HG02884 (cell line): Measurements from ENCODE around the gene TRMT112.
"Not testable (repeated sequence)": the region's sequence is repeated elsewhere in the genome, so short reads cannot be mapped to it uniquely, and the experiment has no call there.

Experiments used
- ATAC-seq: cut with Tn5 transposase; IDR thresholded peaks from one replicate; pipeline ENCODE4 v1.9.1; 2021; ENCODE audit warnings: mild to moderate bottlenecking, moderate library complexity; ENCODE audit not compliant: unreplicated experiment

The TRMT112 gene

DNA sequence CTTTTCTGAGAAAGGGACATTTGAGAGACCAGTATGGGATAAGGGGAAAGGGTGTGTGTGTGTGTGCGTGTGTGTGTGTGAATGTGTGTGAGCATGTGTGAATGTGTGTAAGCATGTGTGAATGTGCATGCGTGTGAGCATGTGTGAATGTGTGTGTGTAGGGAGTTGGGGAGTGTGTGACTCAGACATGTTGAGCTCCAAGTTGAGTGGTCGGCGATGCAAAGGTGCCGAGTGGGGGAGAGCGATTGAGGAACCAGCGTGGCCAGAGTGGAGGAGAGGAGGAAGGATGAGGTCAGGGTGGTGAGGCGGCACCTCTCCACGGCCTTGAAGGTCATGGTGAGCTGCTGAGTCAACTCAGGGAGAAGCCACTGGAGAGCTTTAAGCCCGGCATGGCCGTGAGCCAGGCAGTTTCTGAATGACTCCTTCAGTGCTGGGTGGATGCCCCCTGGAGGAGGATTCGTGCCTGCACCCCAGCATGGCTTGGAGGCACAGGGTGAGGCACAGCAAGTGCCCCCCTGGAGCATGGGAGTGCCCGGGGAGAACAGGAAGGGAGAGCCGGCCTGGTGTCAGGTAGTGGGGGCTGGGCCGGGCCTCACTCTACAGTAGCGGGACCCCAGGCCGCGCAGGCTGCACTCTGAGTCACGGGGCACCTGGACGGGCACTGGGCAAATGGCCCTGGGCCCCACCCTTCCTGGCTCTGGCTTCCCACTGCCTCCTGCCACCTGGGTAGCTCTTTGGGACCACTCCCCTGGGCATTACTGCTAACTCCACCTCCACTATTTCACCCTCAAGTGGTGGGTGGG, 14.4 kb upstream of the TRMT112 start:
- no peak for ATAC-seq

DNA sequence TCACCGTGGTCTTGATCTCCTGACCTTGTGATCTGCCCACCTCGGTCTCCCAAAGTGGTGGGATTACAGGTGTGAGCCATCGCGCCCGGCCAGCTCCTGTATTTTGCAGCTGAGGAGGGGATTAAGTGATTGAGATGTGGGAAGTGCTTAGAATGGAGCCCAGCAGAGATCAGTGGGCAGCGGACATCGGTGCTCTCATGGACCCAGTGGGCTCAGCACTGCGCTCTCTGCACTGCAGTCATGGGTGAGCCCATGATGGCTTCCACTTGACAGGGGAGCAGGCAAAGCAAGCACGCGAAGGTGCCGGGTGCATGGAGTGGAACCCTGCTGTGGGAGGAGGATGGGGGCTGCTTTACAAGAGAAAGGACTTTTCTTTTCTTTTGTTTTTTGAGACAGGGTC, 13.5 kb upstream of the TRMT112 start:
- no peak for ATAC-seq

DNA sequence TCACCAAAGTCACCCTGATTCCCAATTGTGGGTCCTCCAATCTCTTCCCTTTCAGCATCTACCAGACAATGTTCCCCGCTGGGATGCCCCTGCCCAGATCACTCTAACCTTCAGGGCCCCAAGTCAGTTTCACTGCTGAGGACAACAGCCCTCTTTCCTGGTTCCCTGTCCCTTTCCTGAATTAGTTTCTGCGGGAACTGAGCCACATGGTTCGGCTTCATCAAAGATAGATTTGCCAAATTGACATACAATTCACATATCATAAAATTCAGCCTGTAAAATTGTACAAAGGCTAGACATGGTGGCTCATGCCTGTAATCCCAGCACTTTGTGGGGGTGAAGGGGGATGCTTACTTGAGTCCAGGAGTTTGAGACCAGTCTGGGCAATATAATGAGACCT, 10.6 kb upstream of the TRMT112 start:
- ATAC-seq: no peak

DNA sequence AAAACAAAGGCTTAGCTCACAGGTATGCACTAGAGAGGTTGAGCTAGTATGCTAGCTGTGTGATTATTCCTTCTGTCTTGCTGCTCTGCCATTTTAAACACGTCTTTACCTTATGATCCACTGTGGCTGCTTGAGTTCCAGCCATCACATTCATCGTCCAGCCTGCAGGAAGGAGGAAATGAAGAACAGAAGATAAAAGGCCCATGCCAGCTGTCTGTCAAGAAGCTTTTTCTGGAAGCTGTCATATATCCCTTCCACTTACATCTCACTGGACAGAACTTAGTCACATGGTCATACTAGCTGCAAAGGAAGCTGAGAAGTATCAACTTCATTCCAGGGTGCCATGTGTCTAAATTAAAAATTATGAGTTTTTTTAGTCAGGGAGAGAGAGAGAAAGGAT, 10.0 kb upstream of the TRMT112 start:
- no peak for ATAC-seq

DNA sequence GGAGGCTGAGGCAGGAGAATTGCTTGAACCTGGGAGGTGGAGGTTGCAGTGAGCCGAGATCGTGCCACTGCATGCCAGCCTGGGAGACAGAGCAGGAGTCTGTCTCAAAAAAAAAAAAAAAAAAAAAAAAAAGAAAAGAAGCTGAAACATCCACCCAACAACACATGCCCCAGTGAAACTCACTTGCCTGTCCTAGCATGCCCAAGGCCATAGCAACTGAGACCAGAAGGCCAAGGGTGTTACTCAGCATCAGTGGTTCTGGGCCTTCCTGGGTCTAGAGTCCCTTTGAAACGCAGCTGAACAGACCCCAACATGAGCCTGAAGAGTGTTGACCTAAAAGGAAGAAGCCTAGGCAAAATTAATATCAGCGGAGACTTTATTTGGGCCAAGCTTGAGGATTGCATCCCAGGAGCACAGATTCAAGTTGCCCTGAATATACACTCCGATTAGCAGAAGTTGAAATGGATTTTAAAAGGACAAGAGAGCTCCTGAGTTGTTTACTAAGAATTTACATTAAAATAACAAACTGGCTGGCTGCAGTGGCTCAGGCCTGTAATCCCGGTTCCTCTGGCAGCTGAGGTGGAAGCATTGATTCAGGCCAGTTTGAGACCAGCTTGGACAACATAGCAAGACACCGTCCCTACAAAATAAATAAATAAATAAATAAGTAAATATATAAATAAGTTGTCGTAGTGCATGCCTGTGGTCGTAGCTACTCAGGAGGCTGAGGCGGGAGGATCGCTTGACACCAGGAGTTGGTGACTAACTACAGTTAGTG, 7.5 kb upstream of the TRMT112 start:
- ATAC-seq: no peak

DNA sequence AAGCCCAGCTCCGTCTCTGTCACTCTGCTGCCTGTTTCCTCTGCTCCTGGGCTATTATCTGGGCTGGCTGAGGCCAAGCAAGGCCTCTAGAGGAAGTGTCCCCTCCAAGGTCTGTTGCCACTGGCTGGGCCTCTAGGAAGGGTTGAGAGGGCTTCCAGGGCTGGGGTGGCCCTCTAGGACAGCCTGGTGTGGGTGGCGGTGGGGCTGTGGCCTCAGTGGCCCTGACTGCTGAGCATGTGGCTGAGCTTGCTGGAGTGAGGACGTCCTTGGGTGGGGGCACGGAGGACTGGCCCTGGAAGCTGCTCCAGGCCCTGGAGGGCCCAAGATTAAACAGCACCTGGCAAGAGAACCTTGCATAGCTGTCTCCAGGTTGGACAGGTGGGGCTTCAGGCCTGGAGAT, 6.6 kb upstream of the TRMT112 start:
- ATAC-seq: not testable (repeated sequence)

DNA sequence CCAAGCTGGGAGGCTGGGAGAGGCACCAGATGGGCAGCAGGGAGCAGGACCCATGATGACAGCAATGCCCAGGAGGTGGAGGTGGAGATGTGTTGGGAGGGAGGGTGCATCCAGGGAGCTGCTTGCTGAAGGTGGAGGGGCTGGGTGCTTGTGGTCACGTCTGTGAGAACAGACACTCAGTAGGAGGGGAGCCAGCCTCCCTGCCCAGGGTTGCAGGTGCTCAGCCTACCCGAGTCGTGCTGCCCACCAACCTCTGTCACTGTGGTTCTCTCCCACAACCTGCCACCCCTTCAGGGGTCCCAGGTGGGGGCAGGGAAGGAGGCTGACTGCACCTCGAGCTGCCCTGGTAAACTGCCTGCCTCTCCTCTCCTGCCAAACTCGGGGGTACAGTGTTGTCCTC, 6.0 kb upstream of the TRMT112 start:
- ATAC-seq: no peak

DNA sequence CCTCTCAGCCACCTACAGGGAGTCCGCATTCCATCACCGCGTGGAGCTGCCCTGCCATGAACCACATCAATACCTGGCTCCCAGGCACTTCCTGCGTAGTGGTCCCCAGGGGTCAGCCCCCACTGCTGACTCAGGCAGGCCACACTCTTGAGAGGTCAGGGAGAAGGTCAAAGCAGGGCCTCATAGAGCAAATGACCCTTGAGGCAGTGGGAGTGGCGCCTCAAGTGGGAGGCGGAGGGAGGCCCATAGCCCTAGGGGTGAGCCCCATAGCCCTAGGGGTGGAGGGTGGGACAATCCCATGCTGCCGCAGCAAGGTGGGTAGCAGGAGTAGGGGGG, 5.5 kb upstream of the TRMT112 start:
- ATAC-seq: no peak

DNA sequence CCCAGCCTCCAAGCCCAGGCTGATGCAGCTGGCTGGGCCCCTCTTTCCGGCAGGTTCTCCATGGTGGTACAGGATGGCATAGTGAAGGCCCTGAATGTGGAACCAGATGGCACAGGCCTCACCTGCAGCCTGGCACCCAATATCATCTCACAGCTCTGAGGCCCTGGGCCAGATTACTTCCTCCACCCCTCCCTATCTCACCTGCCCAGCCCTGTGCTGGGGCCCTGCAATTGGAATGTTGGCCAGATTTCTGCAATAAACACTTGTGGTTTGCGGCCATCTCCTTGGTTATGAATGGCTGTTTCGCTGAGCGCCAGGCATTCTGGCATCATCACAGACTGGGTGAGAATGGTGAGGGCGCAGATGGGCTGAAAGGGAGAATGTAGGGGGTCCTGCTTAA, 4.2 kb upstream of the TRMT112 start:
- no peak for ATAC-seq

DNA sequence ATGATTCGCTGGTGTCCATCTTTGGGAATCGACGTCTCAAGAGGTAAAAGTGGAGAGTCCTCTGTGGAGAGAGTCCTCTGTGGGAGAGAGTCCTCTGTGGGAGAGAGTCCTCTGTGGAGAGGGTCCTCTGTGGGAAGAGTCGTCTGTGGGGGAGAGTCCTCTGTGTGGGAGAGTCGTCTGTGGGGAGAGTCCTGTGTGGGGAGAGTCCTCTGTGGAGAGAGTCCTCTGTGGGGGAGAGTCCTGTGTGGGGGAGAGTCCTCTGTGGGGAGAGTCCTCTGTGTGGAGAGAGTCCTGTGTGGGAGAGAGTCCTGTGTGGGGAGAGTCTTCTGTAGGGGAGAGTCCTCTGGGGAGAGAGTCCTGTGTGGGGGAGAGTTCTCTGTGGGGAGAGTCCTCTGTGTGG, 3.7 kb upstream of the TRMT112 start:
- no peak for ATAC-seq

DNA sequence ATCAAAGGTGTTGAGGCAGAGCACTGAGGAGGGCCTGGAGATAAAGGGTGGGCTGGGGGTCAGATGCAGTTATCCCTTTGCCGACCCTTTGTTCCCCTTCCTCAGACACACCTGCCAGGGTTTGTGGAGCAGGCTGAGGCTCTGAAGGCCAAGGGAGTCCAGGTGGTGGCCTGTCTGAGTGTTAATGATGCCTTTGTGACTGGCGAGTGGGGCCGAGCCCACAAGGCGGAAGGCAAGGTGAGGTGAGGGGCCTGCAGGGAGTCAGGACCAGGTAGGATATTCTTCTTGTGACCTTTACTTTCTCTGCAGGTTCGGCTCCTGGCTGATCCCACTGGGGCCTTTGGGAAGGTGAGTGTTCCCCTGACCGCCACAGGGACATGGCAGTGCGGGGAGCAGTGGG, 3.2 kb upstream of the TRMT112 start:
- no peak for ATAC-seq

DNA sequence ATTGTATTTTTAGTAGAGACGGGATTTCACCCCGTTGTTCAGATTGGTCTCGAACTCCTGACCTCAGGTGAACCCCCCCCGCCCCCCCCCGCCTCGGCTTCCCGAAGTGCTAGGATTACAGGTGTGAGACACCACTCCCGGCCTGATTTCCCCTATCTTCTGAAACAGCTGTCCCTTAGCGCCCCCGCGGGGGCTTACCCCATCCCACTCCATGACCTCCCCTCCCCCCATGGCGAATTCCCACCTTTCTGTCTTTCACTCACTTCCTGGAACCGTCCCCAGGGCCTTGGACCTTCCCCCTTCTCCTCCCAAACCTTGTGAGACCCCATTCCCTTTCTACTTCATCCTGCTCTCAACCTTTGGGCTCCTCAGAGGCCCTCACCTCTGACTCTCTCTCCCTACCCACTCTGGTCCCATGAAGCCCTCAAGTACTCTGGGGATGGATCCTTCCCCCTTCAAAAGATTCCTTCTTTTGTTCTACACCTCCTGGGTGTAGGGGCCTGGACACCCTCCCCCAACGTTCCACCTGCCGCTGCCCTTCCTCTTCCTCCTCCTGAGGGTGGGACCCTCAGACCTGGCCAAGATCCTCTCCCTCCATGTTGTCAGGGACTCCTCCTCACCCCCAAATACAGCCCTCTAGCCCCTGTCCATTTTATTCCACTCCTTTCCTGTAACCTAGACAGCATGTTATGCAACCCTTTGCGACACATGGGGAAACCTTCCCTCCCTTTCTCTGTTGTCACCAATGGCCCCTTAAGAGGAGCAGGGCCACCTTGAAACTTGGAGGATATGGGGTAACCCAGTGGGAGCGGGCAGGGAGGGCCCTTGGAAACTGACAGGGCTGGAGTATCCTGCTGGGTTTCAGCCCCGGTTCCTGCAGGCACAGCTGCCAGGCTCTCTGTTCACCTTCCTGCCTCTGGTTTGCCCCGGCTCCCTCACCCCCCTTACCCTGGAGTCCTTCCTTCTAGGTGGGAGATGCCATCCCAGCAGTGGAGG, 1.7 kb upstream of the TRMT112 start:
- ATAC-seq: no peak

DNA sequence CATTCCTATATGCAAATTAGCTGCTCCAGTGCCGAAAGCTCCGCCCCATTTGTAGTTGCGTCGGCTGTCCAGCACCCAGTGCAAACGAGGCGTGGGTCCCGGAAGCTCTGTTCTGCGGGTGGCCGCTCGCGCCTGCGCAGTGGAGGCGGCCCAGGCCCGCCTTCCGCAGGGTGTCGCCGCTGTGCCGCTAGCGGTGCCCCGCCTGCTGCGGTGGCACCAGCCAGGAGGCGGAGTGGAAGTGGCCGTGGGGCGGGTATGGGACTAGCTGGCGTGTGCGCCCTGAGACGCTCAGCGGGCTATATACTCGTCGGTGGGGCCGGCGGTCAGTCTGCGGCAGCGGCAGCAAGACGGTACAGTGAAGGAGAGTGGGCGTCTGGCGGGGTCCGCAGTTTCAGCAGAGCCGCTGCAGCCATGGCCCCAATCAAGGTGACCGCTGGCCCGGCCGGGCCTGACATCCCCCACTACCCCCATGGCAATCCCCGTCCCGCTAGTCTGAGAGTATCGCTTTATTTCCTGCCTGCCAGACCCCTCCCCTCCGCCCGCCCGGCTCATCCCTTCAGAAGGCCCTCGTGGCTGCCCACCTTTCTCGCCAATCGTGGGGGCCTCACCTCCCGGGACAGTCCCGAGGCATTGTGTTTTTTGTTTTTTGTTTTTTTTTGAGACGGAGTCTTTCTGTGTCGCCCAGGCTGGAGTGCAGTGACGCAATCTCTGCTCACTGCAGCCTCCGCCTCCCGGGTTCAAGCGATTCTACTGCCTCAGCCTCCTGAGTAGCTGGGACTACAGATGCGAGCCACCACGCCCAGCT, 804 bp upstream of the TRMT112 start, which contains the start of gene PRDX5:
Gene PRDX5 (plus strand): TSS at position 161 of the 805 bp plus-strand sequence. CDS start 95 bp downstream, at position 256.
- peak; percentile 72 for ATAC-seq

DNA sequence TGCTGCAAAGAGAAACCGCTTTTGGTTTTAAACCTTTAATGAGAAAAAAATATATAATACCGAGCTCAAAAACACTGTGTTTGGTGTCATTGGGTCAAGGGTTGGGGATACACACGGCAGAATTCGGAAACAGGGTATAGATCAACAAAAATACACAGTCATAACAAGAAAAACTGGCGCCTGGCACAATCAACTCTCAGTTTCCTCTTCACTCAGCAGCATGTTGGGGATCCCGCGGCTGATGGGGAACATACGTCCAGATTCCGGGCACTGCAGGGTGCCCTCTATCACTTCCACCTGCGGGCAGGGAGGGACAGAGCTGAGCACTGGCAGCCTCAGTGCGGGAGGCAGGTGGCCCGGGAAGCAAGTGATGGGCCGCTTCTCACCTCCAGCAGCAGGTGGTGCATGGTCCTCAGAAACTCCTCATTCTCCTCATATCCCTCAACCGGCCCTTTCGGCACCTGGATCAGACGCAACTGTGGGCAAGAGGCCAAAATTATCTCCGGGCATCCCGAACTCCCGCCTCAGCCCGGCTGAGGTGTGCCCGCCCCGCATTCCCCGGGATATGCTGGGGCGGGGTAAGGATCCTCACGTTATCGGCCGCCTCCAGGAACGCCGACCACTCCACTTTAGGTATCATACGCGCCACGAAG, 561 bp downstream of the TRMT112 start:
- no peak for ATAC-seq

DNA sequence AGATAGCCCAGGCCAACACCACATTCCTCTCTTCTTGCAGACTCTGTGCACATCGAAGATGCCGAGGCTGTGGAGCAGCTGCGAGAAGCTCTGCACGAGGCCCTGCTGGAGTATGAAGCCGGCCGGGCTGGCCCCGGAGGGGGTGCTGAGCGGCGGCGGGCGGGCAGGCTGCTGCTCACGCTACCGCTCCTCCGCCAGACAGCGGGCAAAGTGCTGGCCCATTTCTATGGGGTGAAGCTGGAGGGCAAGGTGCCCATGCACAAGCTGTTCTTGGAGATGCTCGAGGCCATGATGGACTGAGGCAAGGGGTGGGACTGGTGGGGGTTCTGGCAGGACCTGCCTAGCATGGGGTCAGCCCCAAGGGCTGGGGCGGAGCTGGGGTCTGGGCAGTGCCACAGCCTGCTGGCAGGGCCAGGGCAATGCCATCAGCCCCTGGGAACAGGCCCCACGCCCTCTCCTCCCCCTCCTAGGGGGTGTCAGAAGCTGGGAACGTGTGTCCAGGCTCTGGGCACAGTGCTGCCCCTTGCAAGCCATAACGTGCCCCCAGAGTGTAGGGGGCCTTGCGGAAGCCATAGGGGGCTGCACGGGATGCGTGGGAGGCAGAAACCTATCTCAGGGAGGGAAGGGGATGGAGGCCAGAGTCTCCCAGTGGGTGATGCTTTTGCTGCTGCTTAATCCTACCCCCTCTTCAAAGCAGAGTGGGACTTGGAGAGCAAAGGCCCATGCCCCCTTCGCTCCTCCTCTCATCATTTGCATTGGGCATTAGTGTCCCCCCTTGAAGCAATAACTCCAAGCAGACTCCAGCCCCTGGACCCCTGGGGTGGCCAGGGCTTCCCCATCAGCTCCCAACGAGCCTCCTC, 1.5 kb downstream of the TRMT112 start:
- not testable (repeated sequence) for ATAC-seq

DNA sequence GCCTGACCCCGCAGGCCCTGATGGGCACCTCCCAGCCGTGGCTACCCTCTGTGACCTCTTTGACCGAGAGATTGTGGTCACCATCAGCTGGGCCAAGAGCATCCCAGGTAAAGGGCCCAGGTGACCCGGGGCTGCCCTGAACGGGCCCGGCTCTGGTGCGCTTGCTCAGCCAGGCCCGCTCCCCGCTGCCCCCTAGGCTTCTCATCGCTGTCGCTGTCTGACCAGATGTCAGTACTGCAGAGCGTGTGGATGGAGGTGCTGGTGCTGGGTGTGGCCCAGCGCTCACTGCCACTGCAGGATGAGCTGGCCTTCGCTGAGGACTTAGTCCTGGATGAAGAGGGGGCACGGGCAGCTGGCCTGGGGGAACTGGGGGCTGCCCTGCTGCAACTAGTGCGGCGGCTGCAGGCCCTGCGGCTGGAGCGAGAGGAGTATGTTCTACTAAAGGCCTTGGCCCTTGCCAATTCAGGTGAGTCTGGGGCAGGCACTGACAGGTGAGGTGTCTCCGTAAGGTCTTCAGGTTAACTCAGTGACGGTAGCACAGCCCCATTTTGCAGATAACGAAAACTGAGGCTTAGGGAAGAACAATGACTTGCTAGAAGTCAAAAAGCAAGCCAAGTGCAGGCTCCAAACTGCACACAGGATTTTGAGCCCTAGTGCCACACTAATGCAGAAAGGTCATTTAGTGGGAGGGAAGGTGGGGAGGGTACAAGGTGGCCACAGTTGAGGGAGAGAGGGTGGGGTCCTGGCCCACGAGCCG, 2.4 kb downstream of the TRMT112 start:
- ATAC-seq: no peak

DNA sequence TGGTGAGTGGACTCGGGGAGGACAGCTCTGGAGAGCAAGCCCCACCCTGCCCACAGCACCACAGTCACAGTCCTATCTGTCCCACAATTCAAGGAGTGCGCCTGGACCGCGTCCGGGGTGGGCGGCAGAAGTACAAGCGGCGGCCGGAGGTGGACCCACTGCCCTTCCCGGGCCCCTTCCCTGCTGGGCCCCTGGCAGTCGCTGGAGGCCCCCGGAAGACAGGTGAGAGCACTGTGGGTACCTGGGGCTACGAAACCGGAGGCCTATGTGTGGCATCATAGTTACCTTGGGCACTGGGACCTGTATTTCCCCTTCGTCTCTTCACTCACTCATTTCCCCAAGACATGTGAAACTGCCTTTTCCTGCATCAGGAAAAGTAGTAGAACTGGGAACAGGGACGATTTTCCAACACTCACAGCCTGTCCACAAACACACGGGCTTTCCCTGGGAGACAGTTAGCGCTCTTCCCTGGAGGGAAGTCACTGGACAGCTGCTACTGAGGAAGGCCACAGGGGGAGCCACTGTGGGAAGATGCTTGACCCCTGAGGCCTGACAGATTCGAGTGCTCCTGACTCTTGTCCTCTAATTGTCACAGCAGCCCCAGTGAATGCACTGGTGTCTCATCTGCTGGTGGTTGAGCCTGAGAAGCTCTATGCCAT, 3.1 kb downstream of the TRMT112 start:
- ATAC-seq: no peak
